ENCODE results near the gene CPT2.
"Not testable (repeated sequence)": the region's sequence is repeated elsewhere in the genome, so short reads cannot be mapped to it uniquely, and the experiment has no call there.

CPT2 gene

DNA sequence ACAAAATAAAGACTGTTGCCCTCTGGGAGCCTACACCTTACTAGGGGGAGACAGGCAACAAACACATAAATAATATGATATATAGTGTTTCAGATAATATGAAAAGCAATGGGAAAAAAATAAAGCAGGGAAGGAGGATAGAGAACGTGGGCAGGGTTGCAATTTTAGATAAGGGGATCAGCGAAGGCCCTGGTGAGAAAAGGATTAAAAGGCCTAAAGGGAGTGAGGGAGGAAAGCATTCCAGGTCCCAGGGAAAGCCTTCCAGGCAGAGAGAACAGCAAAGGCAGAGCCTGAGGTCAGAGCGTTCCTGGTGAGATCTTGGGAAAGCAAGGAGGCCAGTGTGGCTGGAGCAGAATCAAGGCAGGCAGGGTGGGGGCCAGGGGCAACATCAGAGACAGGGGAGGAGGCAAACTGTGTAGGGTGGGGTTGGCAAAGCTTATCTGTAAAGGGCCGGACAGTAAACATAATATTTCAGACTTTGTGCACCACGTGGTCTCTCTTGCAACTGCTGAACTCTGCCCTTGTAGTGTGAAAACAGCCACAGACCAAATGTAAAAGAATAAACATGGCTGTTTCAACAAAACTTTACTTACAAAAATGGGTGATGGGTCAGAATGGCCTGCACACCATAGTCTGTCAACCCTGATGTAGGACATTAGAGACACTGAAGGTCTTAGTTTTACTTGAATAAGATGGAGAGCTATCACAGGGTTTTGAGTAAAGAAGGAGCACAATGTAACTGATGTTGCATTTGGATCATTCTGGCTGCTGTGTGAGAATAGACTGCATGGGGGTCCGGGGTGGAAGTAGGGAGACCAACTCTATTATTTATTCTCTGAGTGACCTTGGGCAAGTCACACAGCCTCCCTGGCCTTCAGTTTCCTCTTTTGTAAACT lies 13.3 kb upstream of the CPT2 start:
- peak; percentile 89 for DNase-seq

DNA sequence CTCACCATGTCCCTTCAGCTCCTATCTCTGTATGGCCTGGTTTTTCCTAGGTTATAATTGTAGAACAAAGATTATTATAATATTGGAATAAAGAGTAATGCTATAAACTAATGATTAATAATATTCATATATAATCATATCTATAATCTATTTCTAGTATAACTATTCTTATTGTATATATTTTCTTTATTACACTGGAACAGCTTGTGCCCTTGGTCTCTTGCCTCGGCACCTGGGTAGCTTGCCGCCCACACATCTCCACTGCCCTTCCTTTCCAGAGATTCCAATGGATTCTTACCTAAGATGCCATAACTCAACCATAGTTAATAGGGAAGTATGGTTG lies 10.7 kb upstream of the CPT2 start:
- not testable (repeated sequence) for DNase-seq

DNA sequence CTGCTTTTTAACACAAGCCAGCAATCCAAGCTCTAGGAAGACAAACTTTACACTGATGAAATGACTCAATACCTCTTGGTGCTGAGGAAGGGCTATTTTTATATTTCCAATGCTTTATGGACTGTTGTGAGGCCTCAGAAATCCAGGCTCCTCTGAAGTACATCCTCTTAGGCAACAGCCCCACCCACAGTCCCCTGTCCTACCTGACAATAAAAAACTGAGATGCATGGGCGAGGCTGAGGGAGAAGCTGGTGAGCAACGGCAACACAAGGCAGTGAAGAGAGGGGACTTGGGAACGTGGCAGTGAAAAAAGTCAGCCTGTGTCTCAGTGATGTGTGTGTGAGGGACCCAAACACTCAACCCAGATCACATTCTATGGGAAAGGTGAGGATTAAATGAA lies 10.1 kb upstream of the CPT2 start:
- DNase-seq: no peak

DNA sequence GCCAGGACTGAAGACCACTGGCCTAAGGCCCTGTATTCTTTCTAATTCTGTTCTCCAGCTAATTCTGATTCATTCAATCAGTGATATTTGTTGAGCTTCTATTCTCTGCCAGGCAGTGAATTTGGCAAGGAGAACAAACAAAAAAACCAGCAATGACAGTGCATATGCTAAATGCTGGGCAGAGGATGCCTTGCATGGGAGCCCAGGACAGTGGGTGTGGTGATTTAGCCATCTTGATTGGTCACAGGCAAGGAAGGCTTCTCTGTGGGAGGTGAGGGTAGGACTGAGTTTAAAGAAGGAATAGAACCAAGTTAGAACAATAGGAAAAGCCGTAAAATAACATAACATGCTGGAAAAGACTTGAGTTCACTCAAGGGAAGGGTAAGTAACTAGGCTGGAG lies 9.2 kb upstream of the CPT2 start:
- DNase-seq: no peak

DNA sequence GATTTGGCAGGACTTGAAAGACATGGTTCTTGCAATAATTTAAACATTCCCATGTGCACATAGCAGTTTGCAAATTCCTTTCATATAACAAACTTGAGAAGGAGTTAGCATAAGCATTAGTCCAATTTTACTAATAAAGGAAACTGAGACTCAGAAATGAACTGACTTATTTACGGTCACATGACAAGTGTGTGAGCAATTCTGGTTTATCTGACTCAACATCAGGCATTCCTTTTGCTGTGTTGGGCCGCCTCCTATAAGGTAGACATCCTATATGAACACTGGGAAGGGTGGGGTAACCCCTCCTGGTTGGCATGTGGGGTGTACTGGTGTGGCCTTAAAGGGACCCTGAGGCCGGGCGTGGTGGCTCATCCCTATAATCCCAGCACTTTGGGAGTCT lies 8.5 kb upstream of the CPT2 start:
- no peak for DNase-seq

DNA sequence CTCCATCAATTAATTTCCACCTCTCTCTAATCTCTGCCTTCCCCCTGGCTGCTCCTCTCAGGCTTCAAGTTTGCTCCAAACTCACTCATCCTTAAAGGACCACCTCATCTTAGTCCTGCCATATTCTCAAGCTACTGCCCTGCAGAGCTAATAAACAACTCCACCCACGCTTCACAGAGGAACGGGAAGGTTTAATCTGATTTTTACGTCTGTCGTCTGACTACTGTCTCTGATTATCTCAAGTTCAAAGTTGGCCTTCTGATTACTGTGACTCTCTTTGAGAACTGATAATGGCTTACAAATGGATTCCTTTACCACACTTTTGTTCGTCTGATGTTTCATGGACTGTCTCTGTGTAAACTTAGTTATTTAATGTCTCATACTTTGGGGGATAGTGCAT lies 7.6 kb upstream of the CPT2 start:
- DNase-seq: peak; percentile 49

DNA sequence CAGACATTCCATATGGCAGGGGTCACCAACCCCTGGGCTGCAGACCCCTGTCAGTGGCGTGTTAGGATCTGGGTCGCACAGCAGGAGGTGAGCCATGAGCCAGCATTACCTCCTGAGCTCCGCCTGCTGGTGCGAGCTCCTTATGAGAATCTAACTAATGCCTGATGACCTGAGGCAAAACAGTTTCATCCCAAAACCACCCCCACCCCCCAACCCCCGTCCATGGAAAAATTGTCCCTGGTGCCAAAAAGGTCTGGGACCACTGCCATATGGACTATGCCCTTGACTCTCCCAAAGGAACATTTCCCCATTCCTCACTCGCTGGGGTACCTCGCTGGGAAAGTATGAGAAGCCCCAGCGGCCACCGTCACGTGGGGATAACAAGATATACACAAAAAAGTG lies 6.4 kb upstream of the CPT2 start:
- DNase-seq: no peak

DNA sequence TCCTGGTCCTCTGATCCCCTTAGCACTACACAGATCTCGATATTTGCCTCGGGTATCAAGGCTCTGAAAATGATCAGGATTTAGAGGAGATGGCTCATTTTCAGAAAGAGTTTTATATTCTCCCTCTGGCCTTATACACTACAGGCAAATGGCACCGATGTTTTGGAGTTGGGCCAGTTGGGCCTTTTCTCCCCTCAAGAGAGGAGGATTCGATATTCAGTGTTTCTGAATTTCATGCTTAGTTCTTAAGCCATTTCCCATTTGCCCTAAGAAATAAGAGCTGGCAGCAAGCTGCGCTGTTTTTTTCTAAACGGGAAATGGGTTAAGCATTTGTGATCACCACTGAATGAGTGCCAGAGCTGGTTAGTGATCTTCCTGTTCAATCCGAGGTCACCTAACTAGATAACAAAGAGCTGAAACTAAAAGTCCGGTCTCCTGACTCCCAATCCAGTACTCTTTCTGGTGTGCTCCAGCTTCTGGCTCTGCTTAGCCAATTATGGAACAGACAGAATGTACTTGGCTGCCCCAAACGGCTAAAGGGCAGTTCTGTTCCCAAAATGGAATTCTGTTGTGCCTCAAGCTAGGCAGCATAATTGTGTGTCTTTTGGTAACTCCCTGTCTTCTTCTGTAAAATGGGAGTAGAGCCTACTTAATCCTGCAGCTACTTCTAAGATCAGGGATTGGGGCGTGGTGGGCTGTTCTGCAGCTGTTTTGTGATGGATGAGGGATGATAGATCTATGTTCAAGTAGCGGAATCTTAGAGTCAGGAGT lies 1.2 kb upstream of the CPT2 start:
- DNase-seq: no peak

DNA sequence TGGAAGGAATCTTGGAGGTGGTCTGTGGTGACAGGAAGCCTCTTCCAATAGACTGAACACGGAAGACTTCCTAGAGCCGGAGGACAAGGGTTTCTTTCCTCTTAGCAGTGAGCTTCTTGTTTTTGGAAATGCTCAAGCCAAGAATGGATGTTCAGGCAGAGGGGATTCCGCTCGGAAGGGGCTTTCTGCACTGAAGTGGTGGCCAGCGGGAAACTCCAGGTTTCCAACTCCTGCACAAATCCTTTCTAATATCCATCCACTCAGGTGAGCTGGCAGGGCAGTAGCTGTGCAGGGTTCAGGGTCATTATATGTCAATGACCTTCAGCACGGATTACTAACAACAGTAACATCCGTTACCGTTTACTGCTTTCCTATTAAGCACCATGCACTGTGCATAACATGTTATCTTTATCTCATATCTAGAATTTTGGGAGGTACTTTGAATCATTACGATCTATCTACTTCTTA lies 573 bp upstream of the CPT2 start:
- DNase-seq: no peak

DNA sequence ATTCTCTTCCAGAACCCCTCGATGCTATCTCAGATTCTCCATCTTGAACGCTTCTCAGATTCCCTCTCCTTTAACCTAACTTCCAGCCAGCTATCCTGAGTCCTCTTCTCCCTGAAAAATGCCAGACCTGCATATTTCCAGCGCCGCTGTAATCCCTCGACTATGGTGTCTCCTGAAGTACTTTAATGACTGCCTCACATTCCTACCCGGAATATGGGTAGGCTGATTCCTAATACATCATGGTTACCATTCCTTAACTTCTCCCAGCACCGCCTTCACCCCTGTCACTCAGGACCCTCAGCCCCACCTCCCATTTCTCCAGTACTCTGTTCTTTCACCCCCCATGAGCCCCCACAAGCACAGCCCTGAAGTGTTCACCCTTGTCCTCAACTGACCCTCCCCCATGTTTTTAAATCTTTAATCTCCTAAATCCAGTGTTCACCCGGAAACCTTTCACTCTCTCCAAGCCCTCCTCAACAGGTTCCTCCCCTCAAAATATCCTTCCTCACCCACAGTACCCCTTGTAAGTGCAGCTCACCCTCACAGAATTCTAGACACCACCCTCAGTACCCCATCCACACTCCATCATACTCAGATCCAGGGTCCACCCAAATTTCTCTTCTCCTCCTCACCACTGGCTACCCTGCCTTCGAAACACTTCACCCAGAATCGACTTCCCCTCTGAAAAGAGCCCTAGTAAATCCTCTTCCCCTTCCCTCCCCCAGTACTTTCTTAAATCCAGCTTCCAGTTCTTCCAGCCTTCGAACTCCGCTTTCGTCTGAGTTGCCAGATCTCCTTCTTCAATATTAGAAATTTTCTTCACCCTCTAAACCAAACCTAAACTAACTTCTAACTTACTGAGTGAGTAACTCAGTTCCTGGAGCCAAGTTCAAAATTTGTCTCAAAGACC lies 922 bp downstream of the CPT2 start:
- DNase-seq: no peak

DNA sequence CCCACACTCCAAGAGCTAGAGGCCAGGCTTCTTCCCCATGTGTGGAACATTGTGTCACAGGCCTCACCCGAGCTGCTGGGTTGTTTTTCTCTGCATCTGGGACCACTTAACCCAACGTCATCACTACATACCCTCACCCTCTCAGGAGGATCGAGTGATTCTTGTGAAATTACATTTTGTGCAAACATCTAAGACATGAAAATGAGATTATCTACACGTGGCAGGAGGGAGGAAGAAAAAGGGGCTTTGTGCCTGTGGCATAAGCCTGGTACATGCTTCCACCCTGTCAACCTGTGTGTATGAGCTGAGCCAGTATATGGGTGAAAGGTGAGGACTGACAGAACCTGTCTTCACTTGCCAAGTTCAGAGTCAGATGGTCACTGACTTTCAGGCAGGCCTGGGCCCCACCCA lies 1.6 kb downstream of the CPT2 start:
- DNase-seq: peak; percentile 20

DNA sequence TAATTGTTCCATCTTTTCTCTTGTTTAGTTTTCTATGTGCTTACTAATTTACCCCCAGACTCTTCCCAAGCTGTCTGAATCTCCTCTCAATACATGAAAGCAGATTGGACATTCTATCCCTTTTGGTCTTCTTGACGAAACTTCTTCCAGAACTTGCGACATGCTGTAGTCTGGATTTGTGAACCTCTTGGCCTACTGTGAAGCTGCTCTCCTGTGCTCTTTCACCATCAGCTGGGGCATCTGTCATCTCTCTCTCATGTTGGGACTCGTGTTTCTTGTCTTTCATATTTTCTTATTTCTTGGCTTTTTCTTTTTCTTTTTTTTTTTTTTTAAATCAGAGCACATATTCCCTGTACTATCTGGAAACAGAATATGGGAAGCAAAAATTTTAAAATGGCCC lies 6.8 kb downstream of the CPT2 start:
- DNase-seq: no peak

DNA sequence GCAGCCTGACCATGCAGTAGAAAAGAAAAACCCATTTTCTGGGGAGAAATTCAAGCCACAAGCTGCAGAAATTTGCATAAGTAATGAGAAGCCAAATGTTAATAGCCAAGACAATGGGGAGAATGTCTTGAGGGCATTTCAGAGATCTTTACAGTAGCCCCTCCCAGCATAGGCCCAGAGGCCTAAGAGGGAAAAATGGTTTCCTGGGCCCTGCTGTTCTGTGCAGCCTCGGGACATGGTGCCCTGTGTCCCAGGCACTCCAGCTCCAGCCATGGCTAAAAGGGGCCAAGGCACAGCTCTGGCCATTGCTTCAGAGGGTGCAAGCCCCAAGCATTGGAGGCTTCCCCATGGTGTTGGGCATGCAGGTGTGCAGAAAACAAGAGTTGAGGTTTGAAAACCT lies 8.9 kb downstream of the CPT2 start:
- not testable (repeated sequence) for DNase-seq

DNA sequence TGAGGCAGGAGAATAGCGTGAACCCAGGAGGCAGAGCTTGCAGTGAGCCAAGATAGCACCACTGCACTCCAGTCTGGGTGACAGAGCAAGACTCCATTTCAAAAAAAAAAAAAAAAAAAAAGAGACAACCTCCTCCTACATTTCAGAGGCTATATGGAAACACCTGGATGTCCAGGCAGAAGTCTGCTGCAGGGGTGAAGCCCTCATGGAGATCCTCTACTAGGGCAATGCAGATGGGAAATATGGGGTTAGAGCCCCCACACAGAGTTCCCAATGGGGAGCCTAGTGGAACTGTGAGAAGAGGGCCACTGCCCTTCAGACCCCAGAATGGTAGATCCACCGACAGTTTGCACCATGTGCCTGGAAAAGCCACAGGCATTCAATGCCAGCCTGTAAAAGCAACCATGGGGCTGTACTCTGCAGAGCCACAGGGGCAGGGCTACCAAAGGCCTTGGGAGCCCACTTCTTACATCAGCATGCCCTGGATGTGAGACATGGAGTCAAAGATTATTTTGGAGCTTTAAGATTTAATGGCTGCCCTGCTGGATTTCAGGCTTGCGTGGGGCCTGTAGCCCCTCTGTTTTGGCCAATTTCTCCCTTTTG lies 9.6 kb downstream of the CPT2 start:
- DNase-seq: not testable (repeated sequence)

DNA sequence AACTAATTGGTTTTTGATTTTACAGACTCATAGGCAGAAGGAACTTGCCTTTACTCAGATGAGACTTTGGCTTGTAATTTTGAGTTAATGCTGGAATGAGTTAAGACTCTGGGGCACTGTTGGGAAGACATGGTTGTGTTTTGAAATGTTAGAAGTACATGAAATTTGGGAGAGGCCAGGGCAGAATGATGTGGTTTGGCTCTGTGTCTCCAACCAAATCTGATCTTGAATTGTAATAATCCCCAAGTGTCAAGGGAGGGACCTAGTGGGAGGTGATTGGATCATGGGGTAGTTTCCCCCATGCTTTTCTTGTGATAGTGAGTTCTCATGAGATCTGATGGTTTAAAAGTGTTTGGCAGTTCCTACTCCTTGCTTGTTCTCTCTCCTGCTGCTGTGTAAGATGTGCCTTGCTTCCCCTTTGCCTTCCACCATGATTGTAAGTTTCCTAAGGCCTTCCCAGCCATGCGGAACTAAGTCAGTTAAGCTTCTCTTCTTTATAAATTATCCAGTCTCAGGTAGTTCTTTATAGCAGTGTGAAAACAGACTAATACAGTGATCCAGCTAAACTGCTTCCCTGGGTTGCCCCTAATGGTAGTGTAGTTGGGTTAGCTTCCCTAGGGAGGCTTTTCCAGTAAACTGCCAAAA lies 10.2 kb downstream of the CPT2 start:
- no peak for DNase-seq

DNA sequence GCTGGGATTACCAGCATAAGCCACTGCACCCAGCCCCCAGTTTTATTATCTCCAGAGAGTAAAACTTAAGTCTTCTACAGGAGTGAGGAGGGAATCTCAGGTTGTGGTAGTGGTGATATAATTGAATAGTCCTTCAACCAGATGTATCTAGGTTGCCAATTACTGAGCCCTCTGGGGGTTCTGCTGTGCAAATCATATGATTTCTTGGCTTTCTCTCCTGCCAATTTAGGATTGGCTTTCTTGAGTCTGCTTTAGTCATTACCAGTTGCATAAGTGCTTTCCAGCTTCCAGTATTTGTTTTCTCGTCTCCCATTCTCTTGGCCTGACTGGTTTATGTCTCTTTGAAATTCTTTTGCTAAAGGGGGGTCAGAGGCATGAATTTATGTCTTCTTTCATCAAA lies 11.1 kb downstream of the CPT2 start:
- DNase-seq: no peak

DNA sequence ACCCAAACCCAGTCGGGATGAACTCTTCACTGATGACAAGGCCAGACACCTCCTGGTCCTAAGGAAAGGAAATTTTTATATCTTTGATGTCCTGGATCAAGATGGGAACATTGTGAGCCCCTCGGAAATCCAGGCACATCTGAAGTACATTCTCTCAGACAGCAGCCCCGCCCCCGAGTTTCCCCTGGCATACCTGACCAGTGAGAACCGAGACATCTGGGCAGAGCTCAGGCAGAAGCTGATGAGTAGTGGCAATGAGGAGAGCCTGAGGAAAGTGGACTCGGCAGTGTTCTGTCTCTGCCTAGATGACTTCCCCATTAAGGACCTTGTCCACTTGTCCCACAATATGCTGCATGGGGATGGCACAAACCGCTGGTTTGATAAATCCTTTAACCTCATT lies 13.7 kb downstream of the CPT2 start:
- no peak for DNase-seq

DNA sequence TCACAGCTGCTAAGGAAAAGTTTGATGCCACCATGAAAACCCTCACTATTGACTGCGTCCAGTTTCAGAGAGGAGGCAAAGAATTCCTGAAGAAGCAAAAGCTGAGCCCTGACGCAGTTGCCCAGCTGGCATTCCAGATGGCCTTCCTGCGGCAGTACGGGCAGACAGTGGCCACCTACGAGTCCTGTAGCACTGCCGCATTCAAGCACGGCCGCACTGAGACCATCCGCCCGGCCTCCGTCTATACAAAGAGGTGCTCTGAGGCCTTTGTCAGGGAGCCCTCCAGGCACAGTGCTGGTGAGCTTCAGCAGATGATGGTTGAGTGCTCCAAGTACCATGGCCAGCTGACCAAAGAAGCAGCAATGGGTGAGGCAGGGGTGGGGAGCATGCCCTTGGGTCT lies 14.3 kb downstream of the CPT2 start:
- no peak for DNase-seq

DNA sequence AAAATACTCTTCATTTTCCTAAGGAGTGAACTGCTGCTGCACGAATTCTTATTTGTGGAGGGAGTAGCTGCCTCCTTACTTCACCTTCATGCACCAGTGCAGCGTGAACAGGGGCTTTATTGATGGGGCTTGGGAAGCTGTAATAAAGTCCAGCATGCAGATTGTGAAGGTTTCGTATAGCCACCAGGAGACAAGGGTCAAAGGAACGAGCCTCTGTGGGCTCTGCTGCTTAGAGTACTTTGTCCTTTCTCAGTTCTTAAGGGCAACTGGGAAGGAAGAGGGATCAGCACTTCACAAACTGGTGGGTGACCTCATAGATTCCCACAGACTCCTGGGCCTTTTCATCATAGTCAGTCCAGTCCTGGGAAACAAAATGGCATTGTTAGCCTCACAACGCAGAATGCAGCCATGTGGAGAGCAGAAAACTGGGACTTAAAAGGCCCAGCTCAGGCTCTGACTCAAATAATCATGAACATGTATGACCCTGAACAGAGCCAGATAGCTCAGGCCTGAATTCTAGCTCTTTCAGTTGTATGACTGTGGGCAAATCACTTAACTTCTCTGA lies 17.8 kb downstream of the CPT2 start:
- DNase-seq: no peak

DNA sequence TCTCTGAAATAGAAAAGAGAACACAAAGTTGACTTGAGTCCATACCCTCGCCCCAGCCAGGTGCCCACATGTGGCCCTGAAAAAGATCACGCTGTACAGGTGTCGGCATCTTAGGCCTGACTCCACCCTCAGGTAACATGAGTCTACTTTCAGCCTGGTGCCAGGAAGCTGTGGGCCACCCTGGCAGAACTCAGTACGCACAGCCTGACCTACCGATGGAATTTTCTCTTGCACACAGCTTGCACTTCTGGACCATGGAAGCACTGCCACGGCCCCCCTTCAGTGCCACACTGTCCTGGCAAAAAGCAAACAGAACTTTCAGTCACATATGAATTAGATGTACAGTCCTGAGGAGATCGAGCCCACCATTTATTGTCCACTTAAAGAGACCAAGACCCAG lies 21.6 kb downstream of the CPT2 start:
- DNase-seq: no peak

DNA sequence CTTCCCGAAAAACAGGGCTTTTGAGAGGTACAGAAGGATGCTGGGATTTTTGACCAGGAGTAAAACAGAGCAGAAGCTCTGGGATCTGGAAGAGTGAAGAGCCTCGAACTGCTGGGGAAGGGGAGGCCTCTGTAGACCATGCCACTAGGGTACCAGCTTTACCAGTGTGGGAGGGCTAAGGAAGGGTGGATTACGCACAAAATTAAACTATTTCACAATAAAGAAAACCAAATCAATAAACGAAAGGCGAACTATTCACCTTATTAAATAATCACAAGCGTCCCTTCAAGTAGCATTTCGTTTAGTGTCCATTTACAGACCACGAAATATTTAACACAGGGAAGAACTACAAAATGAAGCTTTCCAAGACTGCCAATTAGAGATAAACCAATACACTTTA lies 23.1 kb downstream of the CPT2 start:
- no peak for DNase-seq
